H1 (cell line): ENCODE results near the gene CDH1. TPM values are rescaled to one million over a fixed set of nuclear protein-coding genes. Genes with fewer than 3 reads are reported as not detected.
A peak's percentile ranks its signal among the peaks of the same experiment; 100 is the strongest.

Experiments used
- CTCF ChIA-PET: fragments of 300-600 bp; sonication (Branson Sonifier 250); formaldehyde crosslinking; loops from one replicate; lab custom pipeline; 2021; ENCODE audit not compliant: partially characterized antibody; lab: Charles Lee
- POLR2A ChIA-PET: fragments of 300-600 bp; sonication (Branson Sonifier 250); formaldehyde crosslinking; loops from one replicate; lab custom pipeline; 2021; ENCODE audit warnings: inconsistent platforms; ENCODE audit not compliant: partially characterized antibody; lab: Charles Lee
- DNase-seq, 2 experiments: peaks; one replicate each; pipeline versions ENCODE4 v3.0.0 to v3.0.0-alpha.2; 2010 to 2022; ENCODE audit warnings: low spot score in 2 of 2, low read depth in 1 of 2, mixed read lengths in 1 of 2
- FAIRE-seq: peaks from 2 replicates; lab custom pipeline; 2011; peaks lifted over from hg19 to GRCh38; lab: Jason Lieb, UNC
- H2AFZ ChIP-seq: 2 replicates; pipeline ENCODE4 v1.8.1; 2012; ENCODE audit warnings: low read length, inconsistent platforms
- H2AK5ac ChIP-seq: 2 replicates; pipeline ENCODE4 v1.6.1; 2013; ENCODE audit warnings: low read depth, low read length
- H2BK120ac ChIP-seq: replicated peaks from 2 replicates; pipeline ENCODE3; 2013; ENCODE audit warnings: low read depth, low read length, inconsistent platforms
- H2BK12ac ChIP-seq: 2 replicates; pipeline ENCODE4 v1.6.1; 2013; ENCODE audit warnings: low read depth, low read length
- H2BK15ac ChIP-seq: 2 replicates; pipeline ENCODE4 v1.6.1; 2013; ENCODE audit warnings: low read length
- H2BK20ac ChIP-seq: 2 replicates; pipeline ENCODE4 v1.6.1; 2013; ENCODE audit warnings: low read length
- H2BK5ac ChIP-seq: 2 replicates; pipeline ENCODE4 v1.6.1; 2013; ENCODE audit warnings: low read depth, low read length
- H3K14ac ChIP-seq: 2 replicates; pipeline ENCODE4 v1.6.1; 2013; ENCODE audit warnings: inconsistent platforms; ENCODE audit not compliant: insufficient read length
- H3K18ac ChIP-seq: 2 replicates; pipeline ENCODE4 v1.6.1; 2013; ENCODE audit warnings: low read length; ENCODE audit errors: extremely low read depth
- H3K23ac ChIP-seq: 2 replicates; pipeline ENCODE4 v1.6.1; 2013; ENCODE audit warnings: inconsistent platforms; ENCODE audit not compliant: insufficient read length
- H3K23me2 ChIP-seq: 2 replicates; pipeline ENCODE4 v1.6.1; 2013; ENCODE audit warnings: low read depth, low read length
- H3K27ac ChIP-seq: 2 replicates; pipeline ENCODE4 v1.6.1; 2011; ENCODE audit warnings: low read depth, low read length, inconsistent platforms
- H3K27me3 ChIP-seq, 4 experiments: replicated peaks in 1 of 4; 1 replicate in 1 of 4; 2 replicates in 3 of 4; pipeline versions ENCODE4 v1.6.1 to v1.8.1; 2011 to 2013; ENCODE audit warnings: low read length in 3 of 4, mild to moderate bottlenecking in 3 of 4, inconsistent platforms in 2 of 4, mixed read lengths in 2 of 4, moderate library complexity in 1 of 4; ENCODE audit not compliant: control insufficient read depth in 3 of 4, insufficient read depth in 3 of 4; ENCODE audit errors: extremely low read depth in 1 of 4
- H3K36me3 ChIP-seq, 4 experiments: 2 replicates each; pipeline versions ENCODE4 v1.6.1 to v1.8.1; 2011 to 2013; ENCODE audit warnings: mild to moderate bottlenecking in 4 of 4, low read length in 3 of 4, moderate library complexity in 2 of 4, control low read depth in 1 of 4, inconsistent platforms in 1 of 4; ENCODE audit not compliant: insufficient read depth in 4 of 4, control insufficient read depth in 2 of 4
- H3K4ac ChIP-seq: replicated peaks from 2 replicates; pipeline ENCODE3; 2013; ENCODE audit warnings: low read length, low read depth, mixed read lengths, inconsistent platforms; ENCODE audit not compliant: insufficient read length
- H3K4me1 ChIP-seq, 4 experiments: replicated peaks in 1 of 4; 1 replicate in 1 of 4; 2 replicates in 3 of 4; pipeline versions ENCODE4 v1.6.1 to v1.8.1; 2011 to 2013; ENCODE audit warnings: low read length in 3 of 4, inconsistent platforms in 2 of 4, mixed read lengths in 1 of 4; ENCODE audit not compliant: insufficient read depth in 4 of 4, control insufficient read depth in 3 of 4
- H3K4me2 ChIP-seq, 2 experiments: 2 replicates each; pipeline versions ENCODE4 v1.6.1 to v1.8.1; 2011 to 2013; ENCODE audit warnings: low read depth in 2 of 2, low read length in 2 of 2, control low read depth in 1 of 2, inconsistent platforms in 1 of 2, mild to moderate bottlenecking in 1 of 2; ENCODE audit not compliant: insufficient read depth in 1 of 2
- H3K4me3 ChIP-seq, 4 experiments: fragments of 200-600, 300-600 bp in 1 of 4; sonication (generic), shearing (Covaris generic), sonication (Bioruptor Twin) in 1 of 4; 2 replicates each; pipeline versions ENCODE4 v1.5.1 to v1.8.1; 2011 to 2016; ENCODE audit warnings: low read length in 4 of 4, low read depth in 3 of 4, control low read depth in 2 of 4, inconsistent platforms in 2 of 4, mild to moderate bottlenecking in 2 of 4, mixed read lengths in 1 of 4, moderate library complexity in 1 of 4; ENCODE audit not compliant: insufficient read depth in 2 of 4; ENCODE audit errors: extremely low read depth in 1 of 4
- H3K56ac ChIP-seq: replicated peaks from 2 replicates; pipeline ENCODE3; 2013; ENCODE audit warnings: low read depth, mild to moderate bottlenecking, mixed read lengths, low read length, inconsistent platforms; ENCODE audit not compliant: insufficient read length
- H3K79me1 ChIP-seq: 2 replicates; pipeline ENCODE4 v1.6.1; 2013; ENCODE audit warnings: low read depth, low read length, control low read depth
- H3K79me2 ChIP-seq, 2 experiments: 2 replicates each; pipeline versions ENCODE4 v1.6.1 to v1.8.1; 2012 to 2013; ENCODE audit warnings: low read length in 2 of 2, mild to moderate bottlenecking in 2 of 2, inconsistent platforms in 1 of 2; ENCODE audit not compliant: insufficient read depth in 2 of 2, control insufficient read depth in 1 of 2
- H3K9ac ChIP-seq, 4 experiments: replicated peaks in 1 of 4; 1 replicate in 1 of 4; 2 replicates in 3 of 4; pipeline versions ENCODE4 v1.6.1 to v1.8.1; 2011 to 2013; ENCODE audit warnings: low read depth in 3 of 4, low read length in 3 of 4, control low read depth in 2 of 4, mild to moderate bottlenecking in 2 of 4, moderate library complexity in 2 of 4, inconsistent platforms in 1 of 4; ENCODE audit errors: extremely low read depth in 1 of 4
- H3K9me3 ChIP-seq, 2 experiments: 2 replicates each; pipeline versions ENCODE4 v1.6.1 to v1.8.1; 2012 to 2013; ENCODE audit warnings: mild to moderate bottlenecking in 2 of 2, moderate library complexity in 2 of 2, control low read depth in 1 of 2, inconsistent platforms in 1 of 2, low read depth in 1 of 2, low read length in 1 of 2, mixed read lengths in 1 of 2; ENCODE audit not compliant: insufficient read depth in 2 of 2
- H4K20me1 ChIP-seq, 2 experiments: replicated peaks in 1 of 2; 2 replicates each; pipeline versions ENCODE3 to v1.8.1; 2011 to 2013; ENCODE audit warnings: inconsistent platforms in 2 of 2, low read length in 2 of 2, mild to moderate bottlenecking in 1 of 2; ENCODE audit not compliant: insufficient read depth in 2 of 2, control insufficient read depth in 1 of 2
- H4K5ac ChIP-seq: 2 replicates; pipeline ENCODE4 v1.6.1; 2013; ENCODE audit warnings: low read length, low read depth, mixed read lengths, inconsistent platforms; ENCODE audit not compliant: insufficient read length
- H4K8ac ChIP-seq: 2 replicates; pipeline ENCODE4 v1.8.0; 2013; ENCODE audit warnings: mild to moderate bottlenecking, moderate library complexity, low read length, inconsistent platforms; ENCODE audit not compliant: insufficient read depth; ENCODE audit errors: extremely low read depth
- H4K91ac ChIP-seq: replicated peaks from 2 replicates; pipeline ENCODE3; 2013; ENCODE audit warnings: low read length, mixed read lengths, inconsistent platforms; ENCODE audit not compliant: insufficient read length
- CTBP2 ChIP-seq: IDR thresholded peaks from 2 replicates; pipeline ENCODE4 v1.7.0; 2011; ENCODE audit warnings: borderline replicate concordance, mild to moderate bottlenecking, moderate library complexity, mixed read lengths, low read length; ENCODE audit not compliant: insufficient read depth, insufficient read length
- CTCF ChIP-seq, 3 experiments: IDR thresholded peaks; 1 replicate in 2 of 3; 2 replicates in 1 of 3; pipeline versions ENCODE4 v1.5.1 to v1.6.1; 2011; ENCODE audit warnings: low read length in 3 of 3, mild to moderate bottlenecking in 3 of 3, inconsistent platforms in 2 of 3, low read depth in 1 of 3, moderate library complexity in 1 of 3; ENCODE audit not compliant: insufficient read depth in 1 of 3; ENCODE audit errors: control extremely low read depth in 1 of 3
- GTF2F1 ChIP-seq: IDR thresholded peaks from 2 replicates; pipeline ENCODE4 v1.6.1; 2012; ENCODE audit warnings: low read depth, low read length, improper control_type of control experiment, borderline replicate concordance
- HDAC6 ChIP-seq: IDR thresholded peaks from one replicate; pipeline ENCODE4 v1.7.1; 2012; ENCODE audit warnings: low read depth, mild to moderate bottlenecking, inconsistent platforms, low read length, moderate library complexity
- KDM1A ChIP-seq: fragments of 200-600, 300-600 bp; sonication (generic); IDR thresholded peaks from 2 replicates; pipeline ENCODE4 v1.7.1; 2016; ENCODE audit warnings: mild to moderate bottlenecking, low read length, borderline replicate concordance
- NANOG ChIP-seq: IDR thresholded peaks from 2 replicates; pipeline ENCODE4 v1.6.1; 2011; ENCODE audit warnings: low read length, low read depth, mild to moderate bottlenecking, inconsistent platforms; ENCODE audit not compliant: insufficient read depth, poor library complexity, severe bottlenecking
- TAF7 ChIP-seq: optimal IDR thresholded peaks from 2 replicates; pipeline ENCODE3; 2011; ENCODE audit warnings: low read depth, mild to moderate bottlenecking, inconsistent platforms, low read length, moderate library complexity, borderline replicate concordance
- TBP ChIP-seq: IDR thresholded peaks from 2 replicates; pipeline ENCODE4 v1.6.1; 2011; ENCODE audit warnings: low read depth, low read length, improper control_type of control experiment
- ZNF274 ChIP-seq: IDR thresholded peaks from 2 replicates; pipeline ENCODE4 v1.7.0; 2012; ENCODE audit warnings: low read length, borderline replicate concordance; ENCODE audit errors: extremely low read depth
- WGBS, 2 experiments: shearing (Covaris generic) in 1 of 2; methylation state at CpG; one replicate each; pipeline versions ENCODE4 v1.1.6 to v1.1.7; 2013 to 2015; ENCODE audit warnings: low lambda C conversion rate in 2 of 2, mixed read lengths in 2 of 2, inconsistent platforms in 1 of 2, low coverage in 1 of 2, missing lambda C conversion rate in 1 of 2; ENCODE audit not compliant: insufficient replicate concordance in 2 of 2, insufficient coverage in 1 of 2, insufficient read length in 1 of 2; ENCODE audit errors: extremely low coverage in 1 of 2, missing lambda C conversion rate in 1 of 2; 5-methylcytosine and 5-hydroxymethylcytosine counted together
- polyA plus RNA-seq, 7 experiments: library from polyadenylated mRNA; depleted of rRNA in 3 of 7; stranded (reverse) in 5 of 7; unstranded in 2 of 7; fragments of >200 nt in 5 of 7; fragments of 200-250 nt in 2 of 7; gene quantifications; 1 replicate in 5 of 7; 2 replicates in 1 of 7; 4 replicates in 1 of 7; pipeline versions ENCODE4 v1.2.1 to v1.2.3, GENCODE V29; 2011 to 2013; ENCODE audit warnings: missing spikeins in 2 of 7, mixed read lengths in 2 of 7
- total RNA-seq: library from RNA; stranded (reverse); fragmentation: NEBNext Ultra II Directional; extraction: Animal tissue kit (Norgen Biotek cat#: 25700); gene quantifications from 2 replicates; pipeline ENCODE4 v1.2.1, GENCODE V29; 2021

CDH1 gene
- total and polyA plus RNA-seq, 2 of the 8 experiments (the other 6 are each of a cell fraction or from before 2014, with no cell fraction given) = 133 to 265 TPM

DNA sequence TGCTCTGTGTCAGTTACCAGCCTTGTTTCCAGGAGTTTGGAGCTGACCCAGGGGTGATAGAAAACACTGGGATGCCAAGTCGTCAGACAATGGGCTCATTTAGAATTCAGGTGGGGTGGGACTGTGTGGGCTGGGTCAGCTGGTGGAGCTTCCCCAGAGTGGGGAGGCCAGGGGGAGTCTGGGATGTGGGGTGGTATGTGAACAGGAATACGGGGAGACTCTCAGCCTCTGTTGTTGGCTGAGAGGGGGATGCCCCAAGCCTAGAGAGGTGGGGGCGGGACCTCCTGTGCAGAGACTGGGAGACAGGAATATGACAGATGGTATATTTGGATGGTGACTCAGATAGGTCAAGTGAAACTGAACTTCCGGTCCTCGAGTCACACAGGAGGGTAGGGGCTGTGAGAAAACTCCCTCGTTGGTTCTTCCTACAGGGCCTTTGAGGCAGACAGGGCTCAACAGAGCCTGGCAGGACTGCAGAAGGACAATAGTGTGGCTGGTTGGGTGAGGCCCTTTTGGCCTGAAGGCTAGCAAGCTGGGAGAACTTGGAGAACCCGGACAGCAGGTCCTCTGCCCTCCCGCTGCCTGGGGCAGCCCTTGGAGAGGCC is 23.7 kb downstream of the CDH1 start:
- no peak overlapping the region for H3K4ac ChIP-seq
- no peak overlapping the region for H3K23ac ChIP-seq
- H2BK20ac ChIP-seq = no peak overlapping the region
- peaks cover 0 to 77% of the 10 kb centered on the region in 2 experiments; a peak in 2 of 4 replicates for H3K79me2 ChIP-seq
- H2BK5ac ChIP-seq = peak overlapping the region; percentile 77
- ChIA-PET POLR2A (interaction anchor here (6.2 kb wide), 1 partner anchor 16 kb away, joined by 33 read pairs; no protein-coding TSS in a partner anchor), CTCF (interaction anchor here (0.6 to 1.1 kb wide), 4 partner anchors 8 to 34 kb away, joined by 3 to 4 read pairs (median 3); no protein-coding TSS in a partner anchor)
- H4K8ac ChIP-seq = no peak overlapping the region
- no peak overlapping the region for H3K56ac ChIP-seq
- H3K4me1 ChIP-seq = peaks cover 17 to 39% (median 36%) of the 10 kb centered on the region in 4 experiments
- no peak overlapping the region for H2AFZ ChIP-seq
- H3K14ac ChIP-seq = no peak overlapping the region
- peaks cover 0 to 4% of the 10 kb centered on the region in 2 experiments for H4K20me1 ChIP-seq
- H3K27me3 ChIP-seq = no peaks in the 10 kb centered on the region
- H3K79me1 ChIP-seq = peaks cover 13% of the 10 kb centered on the region
- H2AK5ac ChIP-seq = peak overlapping the region; percentile 77; the same call in 1 of the 2 replicates
- no peaks in the 10 kb centered on the region for H3K23me2 ChIP-seq
- WGBS, 2 experiments = 88% methylated on average over 7 of the region's 8 CpGs; no CpG with 5 or more reads in 1 of the 2 experiments
- no peak overlapping the region for H3K4me3 ChIP-seq
- H2BK12ac ChIP-seq = no peak overlapping the region
- H3K27ac ChIP-seq = no peak overlapping the region
- H3K36me3 ChIP-seq = peaks cover 0 to 13% (median 0%) of the 10 kb centered on the region in 4 experiments; a peak in 2 of 8 replicates
- peak overlapping the region; percentile 72; the same call in 1 of the 2 replicates for H2BK15ac ChIP-seq
- no peak overlapping the region for H4K91ac ChIP-seq
- H2BK120ac ChIP-seq = no peak overlapping the region
- peak overlapping the region; percentile 40; the same call in 1 of the 2 replicates for H3K18ac ChIP-seq
- no peak overlapping the region for H3K9ac ChIP-seq
- H3K4me2 ChIP-seq = no peak overlapping the region
- no peak for FAIRE-seq
- DNase-seq = no peak
- peak overlapping the region; percentile 8 for H4K5ac ChIP-seq
- no peaks in the 10 kb centered on the region for H3K9me3 ChIP-seq
- no peak for TF ChIP-seq TAF7
- no peak for TF ChIP-seq CTBP2
- TF ChIP-seq TBP = no peak
- no peak for TF ChIP-seq GTF2F1
- TF ChIP-seq HDAC6 = no peak
- TF ChIP-seq NANOG = no peak
- no peak for TF ChIP-seq ZNF274
- no peak for TF ChIP-seq KDM1A
- no peak for TF ChIP-seq CTCF (IDR thresholded peaks at IDR 0.05; ENCODE audit: control extremely low read depth in 1 of 3, insufficient read depth in 1 of 3, low read depth in 1 of 3, low read length in 3 of 3)
